GM21786 (cell line): ENCODE measurements around the gene ZC3H10.

Source experiments
- ATAC-seq: cut with Tn5 transposase; IDR thresholded peaks from one replicate; pipeline ENCODE4 v1.9.1; 2021; ENCODE audit not compliant: unreplicated experiment

Gene ZC3H10

DNA sequence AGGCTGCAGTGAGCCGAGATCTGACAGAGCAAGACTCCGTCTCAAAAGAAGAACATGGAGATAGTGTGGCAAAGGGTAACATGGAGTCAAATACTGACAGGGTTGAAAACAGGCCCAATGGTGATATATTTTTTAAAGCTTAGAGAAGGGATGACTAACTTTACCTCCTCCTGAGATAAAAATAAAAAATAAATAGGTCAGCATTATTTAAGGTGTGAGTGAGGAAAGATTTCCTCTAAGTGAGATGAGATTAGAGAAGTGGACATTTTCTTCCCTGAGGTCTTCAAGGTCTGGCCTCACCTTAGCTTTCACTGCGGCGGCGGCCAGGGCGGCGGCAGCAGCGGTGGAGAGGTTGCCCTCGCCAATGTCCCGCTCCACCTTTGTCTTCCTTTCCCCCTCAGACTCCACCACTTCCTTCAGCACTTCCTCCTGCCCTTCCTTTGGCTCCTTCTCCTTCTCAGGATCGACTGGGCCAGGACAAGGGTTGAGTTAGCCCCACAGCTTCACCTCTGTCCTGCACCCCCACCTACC is 51.2 kb downstream of the ZC3H10 start:
- ATAC-seq: no peak

DNA sequence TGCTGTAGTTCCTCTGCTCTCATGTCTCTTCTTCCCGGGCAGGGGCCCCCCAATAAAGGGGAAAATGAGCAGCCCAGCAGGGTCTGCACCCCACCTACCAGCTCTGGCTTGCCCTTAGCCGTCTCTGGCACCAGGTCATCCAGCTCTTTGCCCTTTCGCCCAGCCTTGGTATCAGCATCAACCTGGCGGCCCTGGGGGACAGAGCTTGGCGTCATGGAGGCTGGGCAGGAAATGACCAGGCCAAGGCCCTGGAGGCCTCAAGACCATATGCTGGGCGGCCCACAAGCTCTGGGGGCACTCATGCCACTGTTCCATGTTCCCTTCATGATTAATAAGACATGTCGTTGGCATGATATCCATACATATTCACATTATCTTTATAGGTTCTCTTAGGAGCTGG is 54.8 kb downstream of the ZC3H10 start:
- no peak for ATAC-seq
